Mammary epithelial cell (primary cell): ENCODE measurements around the gene FAM107B.

Source experiments
- EZH2 ChIP-seq: IDR thresholded peaks from 2 replicates; pipeline ENCODE4 v1.6.1; 2012; ENCODE audit warnings: low read length, inconsistent platforms, borderline replicate concordance
- TF ChIP-seq, protein P1 (sequence below), 2 donors: IDR thresholded peaks in 1 of 2; conservative IDR thresholded peaks in 1 of 2; 2 replicates each; pipeline ENCODE4 v1.5.1; 2011 to 2012; ENCODE audit warnings: inconsistent platforms in 2 of 2, low read length in 2 of 2, mild to moderate bottlenecking in 2 of 2, control low read depth in 1 of 2, low read depth in 1 of 2; ENCODE audit not compliant: insufficient read depth in 1 of 2; ENCODE audit errors: extremely low read depth in 1 of 2

DNA sequence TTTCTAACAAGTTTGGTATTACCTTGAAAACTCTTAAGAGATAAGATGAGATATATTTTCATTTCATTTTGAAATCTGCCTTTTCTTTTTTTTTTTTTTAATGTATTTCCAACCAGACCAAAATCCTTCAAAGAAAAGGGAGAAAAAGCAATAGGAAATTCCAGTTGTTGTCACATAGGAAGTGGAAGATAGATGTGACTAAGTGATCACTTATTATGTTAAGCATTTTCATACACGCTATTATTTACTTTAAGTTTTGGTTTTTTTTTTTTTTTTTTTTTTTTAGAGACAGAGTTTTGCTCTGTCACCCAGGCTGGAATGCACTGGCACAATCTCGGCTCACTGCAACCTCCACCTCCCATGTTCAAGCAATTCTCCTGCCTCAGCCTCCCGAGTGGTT, 246.8 kb downstream of the FAM107B start:
- TF ChIP-seq, protein P1, sequence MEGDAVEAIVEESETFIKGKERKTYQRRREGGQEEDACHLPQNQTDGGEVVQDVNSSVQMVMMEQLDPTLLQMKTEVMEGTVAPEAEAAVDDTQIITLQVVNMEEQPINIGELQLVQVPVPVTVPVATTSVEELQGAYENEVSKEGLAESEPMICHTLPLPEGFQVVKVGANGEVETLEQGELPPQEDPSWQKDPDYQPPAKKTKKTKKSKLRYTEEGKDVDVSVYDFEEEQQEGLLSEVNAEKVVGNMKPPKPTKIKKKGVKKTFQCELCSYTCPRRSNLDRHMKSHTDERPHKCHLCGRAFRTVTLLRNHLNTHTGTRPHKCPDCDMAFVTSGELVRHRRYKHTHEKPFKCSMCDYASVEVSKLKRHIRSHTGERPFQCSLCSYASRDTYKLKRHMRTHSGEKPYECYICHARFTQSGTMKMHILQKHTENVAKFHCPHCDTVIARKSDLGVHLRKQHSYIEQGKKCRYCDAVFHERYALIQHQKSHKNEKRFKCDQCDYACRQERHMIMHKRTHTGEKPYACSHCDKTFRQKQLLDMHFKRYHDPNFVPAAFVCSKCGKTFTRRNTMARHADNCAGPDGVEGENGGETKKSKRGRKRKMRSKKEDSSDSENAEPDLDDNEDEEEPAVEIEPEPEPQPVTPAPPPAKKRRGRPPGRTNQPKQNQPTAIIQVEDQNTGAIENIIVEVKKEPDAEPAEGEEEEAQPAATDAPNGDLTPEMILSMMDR (conservative IDR thresholded peaks at IDR 0.05 in 1 of 2, IDR thresholded peaks at IDR 0.05 in 1 of 2; ENCODE audit: extremely low read depth in 1 of 2, insufficient read depth in 1 of 2, low read depth in 1 of 2, low read length in 2 of 2): no peak
- no peak for TF ChIP-seq EZH2
